IMR-90 (cell line): Measurements from ENCODE around the gene ZNF620.

Source experiments
- BHLHE40 ChIP-seq: fragments of 150-350 bp; IDR thresholded peaks from 2 replicates; pipeline ENCODE4 v1.6.1; 2016; ENCODE audit warnings: mild to moderate bottlenecking, low read depth, low read length
- CEBPB ChIP-seq: IDR thresholded peaks from 2 replicates; pipeline ENCODE4 v1.6.1; 2012; ENCODE audit warnings: low read depth, low read length, improper control_type of control experiment
- FOS ChIP-seq: fragments of 150-350 bp; IDR thresholded peaks from 2 replicates; pipeline ENCODE4 v1.6.1; 2016; ENCODE audit warnings: low read depth, low read length
- MAFK ChIP-seq: IDR thresholded peaks from 2 replicates; pipeline ENCODE4 v1.6.1; 2012; ENCODE audit warnings: low read depth, low read length, improper control_type of control experiment
- MAZ ChIP-seq: IDR thresholded peaks from 2 replicates; pipeline ENCODE4 v1.6.1; 2012; ENCODE audit warnings: low read depth, mild to moderate bottlenecking, low read length, improper control_type of control experiment, moderate library complexity, borderline replicate concordance
- MXI1 ChIP-seq: IDR thresholded peaks from 2 replicates; pipeline ENCODE4 v1.6.1; 2012; ENCODE audit warnings: low read depth, mild to moderate bottlenecking, low read length, moderate library complexity, borderline replicate concordance
- NFE2L2 ChIP-seq: fragments of 150-350 bp; IDR thresholded peaks from 2 replicates; pipeline ENCODE4 v1.6.1; 2016; ENCODE audit warnings: low read depth, mild to moderate bottlenecking, low read length
- POLR2A ChIP-seq: IDR thresholded peaks from 2 replicates; pipeline ENCODE4 v1.6.1; 2012; ENCODE audit warnings: mild to moderate bottlenecking, low read depth, low read length
- RAD21 ChIP-seq: IDR thresholded peaks from 2 replicates; pipeline ENCODE4 v1.6.1; 2012; ENCODE audit warnings: low read length, improper control_type of control experiment
- RCOR1 ChIP-seq: IDR thresholded peaks from 2 replicates; pipeline ENCODE4 v1.6.1; 2012; ENCODE audit warnings: mild to moderate bottlenecking, low read length, improper control_type of control experiment; ENCODE audit not compliant: insufficient replicate concordance
- RFX5 ChIP-seq: IDR thresholded peaks from 2 replicates; pipeline ENCODE4 v1.8.0; 2012; ENCODE audit warnings: low read depth, mild to moderate bottlenecking, low read length, moderate library complexity
- SMC3 ChIP-seq: fragments of 150-350 bp; IDR thresholded peaks from 2 replicates; pipeline ENCODE4 v1.6.1; 2016; ENCODE audit warnings: low read depth, mild to moderate bottlenecking, antibody characterized with exemption, low read length, moderate library complexity
- USF2 ChIP-seq: fragments of 150-350 bp; IDR thresholded peaks from 2 replicates; pipeline ENCODE4 v1.6.1; 2017; ENCODE audit warnings: mild to moderate bottlenecking, antibody characterized with exemption, low read length, low read depth
- TF ChIP-seq, protein P1 (sequence below): conservative IDR thresholded peaks from 2 replicates; pipeline ENCODE4 v1.5.1; 2012; ENCODE audit warnings: mild to moderate bottlenecking, low read depth, low read length, improper control_type of control experiment

DNA sequence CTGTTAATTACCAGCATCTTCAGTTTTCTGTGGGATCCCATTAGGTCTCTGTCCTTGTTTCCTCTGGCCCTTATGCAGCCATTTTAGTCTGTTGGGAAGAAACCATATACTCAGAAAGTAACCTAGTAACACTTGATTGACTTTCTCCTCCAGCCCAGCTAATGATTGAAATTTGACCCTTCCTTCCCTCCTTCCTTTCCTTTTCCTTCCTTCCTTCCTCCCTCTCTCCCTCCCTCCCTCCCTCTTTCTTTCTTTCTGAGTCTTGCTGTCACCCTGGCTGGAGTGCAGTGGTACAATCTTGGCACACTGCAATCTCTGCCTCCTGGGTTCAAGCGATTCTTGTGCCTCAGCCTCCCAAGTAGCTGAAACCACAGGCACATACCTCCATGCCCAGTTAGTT, 5.9 kb upstream of the ZNF620 start:
- TF ChIP-seq, protein P1, sequence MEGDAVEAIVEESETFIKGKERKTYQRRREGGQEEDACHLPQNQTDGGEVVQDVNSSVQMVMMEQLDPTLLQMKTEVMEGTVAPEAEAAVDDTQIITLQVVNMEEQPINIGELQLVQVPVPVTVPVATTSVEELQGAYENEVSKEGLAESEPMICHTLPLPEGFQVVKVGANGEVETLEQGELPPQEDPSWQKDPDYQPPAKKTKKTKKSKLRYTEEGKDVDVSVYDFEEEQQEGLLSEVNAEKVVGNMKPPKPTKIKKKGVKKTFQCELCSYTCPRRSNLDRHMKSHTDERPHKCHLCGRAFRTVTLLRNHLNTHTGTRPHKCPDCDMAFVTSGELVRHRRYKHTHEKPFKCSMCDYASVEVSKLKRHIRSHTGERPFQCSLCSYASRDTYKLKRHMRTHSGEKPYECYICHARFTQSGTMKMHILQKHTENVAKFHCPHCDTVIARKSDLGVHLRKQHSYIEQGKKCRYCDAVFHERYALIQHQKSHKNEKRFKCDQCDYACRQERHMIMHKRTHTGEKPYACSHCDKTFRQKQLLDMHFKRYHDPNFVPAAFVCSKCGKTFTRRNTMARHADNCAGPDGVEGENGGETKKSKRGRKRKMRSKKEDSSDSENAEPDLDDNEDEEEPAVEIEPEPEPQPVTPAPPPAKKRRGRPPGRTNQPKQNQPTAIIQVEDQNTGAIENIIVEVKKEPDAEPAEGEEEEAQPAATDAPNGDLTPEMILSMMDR, result no peak
- TF ChIP-seq RCOR1 (no peak), POLR2A (no peak), MAFK (no peak), FOS (no peak), USF2 (no peak), RAD21 (no peak), BHLHE40 (no peak), MAZ (no peak), MXI1 (no peak), CEBPB (no peak), SMC3 (no peak), RFX5 (no peak), NFE2L2 (no peak)
